Kidney (tissue), 22 donors: Measurements from ENCODE around the gene COBLL1. TPM values are rescaled to one million over a fixed set of nuclear protein-coding genes. Genes with fewer than 3 reads are reported as not detected.
A peak's percentile ranks its signal among the peaks of the same experiment; 100 is the strongest.

ENCODE experiments used
- DNase-seq, 5 donors: peaks; one replicate each; pipeline ENCODE4 v3.0.0-alpha.2; 2013 to 2020
- FAIRE-seq: peaks from 2 replicates; lab custom pipeline; 2012; peaks lifted over from hg19 to GRCh38; lab: Jason Lieb, UNC
- H3K27ac ChIP-seq, 2 donors: one replicate each; pipeline ENCODE4 v1.7.0; 2013; ENCODE audit warnings: low read depth in 2 of 2, low read length in 2 of 2, inconsistent platforms in 1 of 2
- H3K27me3 ChIP-seq: one replicate; pipeline ENCODE4 v1.7.1; 2013; ENCODE audit warnings: low read length, inconsistent platforms; ENCODE audit not compliant: control insufficient read depth, insufficient read depth
- H3K36me3 ChIP-seq, 3 donors: one replicate each; pipeline versions ENCODE4 v1.7.0 to v1.7.1; 2013; ENCODE audit warnings: low read length in 3 of 3, control low read depth in 1 of 3, inconsistent platforms in 1 of 3; ENCODE audit not compliant: insufficient read depth in 3 of 3, control insufficient read depth in 2 of 3
- H3K4me1 ChIP-seq, 3 donors: one replicate each; pipeline versions ENCODE4 v1.7.0 to v1.7.1; 2013; ENCODE audit warnings: low read length in 3 of 3, inconsistent platforms in 1 of 3, low read depth in 1 of 3; ENCODE audit not compliant: control insufficient read depth in 2 of 3, insufficient read depth in 2 of 3
- H3K4me3 ChIP-seq, 3 donors: one replicate each; pipeline versions ENCODE4 v1.7.0 to v1.8.1; 2013; ENCODE audit warnings: low read length in 3 of 3, control low read depth in 1 of 3, inconsistent platforms in 1 of 3
- H3K9ac ChIP-seq, 3 donors: one replicate each; pipeline versions ENCODE4 v1.7.0 to v1.7.1; 2013; ENCODE audit warnings: low read length in 3 of 3, control low read depth in 1 of 3, inconsistent platforms in 1 of 3
- H3K9me3 ChIP-seq, 3 donors: one replicate each; pipeline versions ENCODE4 v1.7.0 to v1.7.1; 2013; ENCODE audit warnings: low read length in 3 of 3, control low read depth in 1 of 3, inconsistent platforms in 1 of 3; ENCODE audit not compliant: control insufficient read depth in 2 of 3, insufficient read depth in 1 of 3
- intact Hi-C: fragments of 100-400 bp; cut with DNase I; formaldehyde crosslinking; loops from one replicate; pipeline ENCODE4 v1.11.1; 2022
- long read RNA-seq, 10 donors: library from polyadenylated mRNA in 1 of 10; unstranded in 1 of 10; transcript quantifications; one replicate each; pipeline ENCODE4 v2.0.0 and lab custom pipeline, GENCODE V29; 2021 to 2026
- polyA plus RNA-seq: library from polyadenylated mRNA; stranded (reverse); fragments of 350-450 nt; fragmentation: Illumina TruSeq; extraction: RNeasy Lipid Tissue Mini Kit (QIAGEN cat#74804); gene quantifications from one replicate; pipeline ENCODE4 v1.2.3, GENCODE V29; 2014; ENCODE audit warnings: low read depth, low replicate concordance; ENCODE audit not compliant: insufficient read depth
- total RNA-seq: library from RNA; stranded (reverse); fragmentation: NEBNext Ultra II Directional; extraction: Animal tissue kit (Norgen Biotek cat#: 25700); gene quantifications from one replicate; pipeline ENCODE4 v1.2.1, GENCODE V29; 2021
- TF ChIP-seq, protein P1 (sequence below): IDR thresholded peaks from 3 replicates; pipeline ENCODE4 v1.5.1; 2012; ENCODE audit warnings: mild to moderate bottlenecking, moderate library complexity, borderline replicate concordance; ENCODE audit not compliant: insufficient read depth; ENCODE audit errors: extremely low read depth
- donor health status: control.
- donor health status: control.
- donor health status: control.
- donor health status: control.
- donor health status: control.
- donor health status: DM: yes; HTN: yes; CAD: no.
- donor health status: Normal renal cell carcinoma (clear cell type).

COBLL1 gene, protein sequence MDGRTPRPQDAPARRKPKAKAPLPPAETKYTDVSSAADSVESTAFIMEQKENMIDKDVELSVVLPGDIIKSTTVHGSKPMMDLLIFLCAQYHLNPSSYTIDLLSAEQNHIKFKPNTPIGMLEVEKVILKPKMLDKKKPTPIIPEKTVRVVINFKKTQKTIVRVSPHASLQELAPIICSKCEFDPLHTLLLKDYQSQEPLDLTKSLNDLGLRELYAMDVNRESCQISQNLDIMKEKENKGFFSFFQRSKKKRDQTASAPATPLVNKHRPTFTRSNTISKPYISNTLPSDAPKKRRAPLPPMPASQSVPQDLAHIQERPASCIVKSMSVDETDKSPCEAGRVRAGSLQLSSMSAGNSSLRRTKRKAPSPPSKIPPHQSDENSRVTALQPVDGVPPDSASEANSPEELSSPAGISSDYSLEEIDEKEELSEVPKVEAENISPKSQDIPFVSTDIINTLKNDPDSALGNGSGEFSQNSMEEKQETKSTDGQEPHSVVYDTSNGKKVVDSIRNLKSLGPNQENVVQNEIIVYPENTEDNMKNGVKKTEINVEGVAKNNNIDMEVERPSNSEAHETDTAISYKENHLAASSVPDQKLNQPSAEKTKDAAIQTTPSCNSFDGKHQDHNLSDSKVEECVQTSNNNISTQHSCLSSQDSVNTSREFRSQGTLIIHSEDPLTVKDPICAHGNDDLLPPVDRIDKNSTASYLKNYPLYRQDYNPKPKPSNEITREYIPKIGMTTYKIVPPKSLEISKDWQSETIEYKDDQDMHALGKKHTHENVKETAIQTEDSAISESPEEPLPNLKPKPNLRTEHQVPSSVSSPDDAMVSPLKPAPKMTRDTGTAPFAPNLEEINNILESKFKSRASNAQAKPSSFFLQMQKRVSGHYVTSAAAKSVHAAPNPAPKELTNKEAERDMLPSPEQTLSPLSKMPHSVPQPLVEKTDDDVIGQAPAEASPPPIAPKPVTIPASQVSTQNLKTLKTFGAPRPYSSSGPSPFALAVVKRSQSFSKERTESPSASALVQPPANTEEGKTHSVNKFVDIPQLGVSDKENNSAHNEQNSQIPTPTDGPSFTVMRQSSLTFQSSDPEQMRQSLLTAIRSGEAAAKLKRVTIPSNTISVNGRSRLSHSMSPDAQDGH
- 205 TPM for total RNA-seq
- 39.7 TPM for polyA plus RNA-seq
- long read RNA-seq, donor 1, full-length matches to known transcripts, result 7 of 7 reads
- long read RNA-seq, donor 1, partial matches to known transcripts, result 0 of 7 reads
- long read RNA-seq, donor 1, other reads (novel, unspliced or antisense), result 0 of 7 reads
- long read RNA-seq, donor 2, full-length matches to known transcripts, result 4 of 4 reads
- long read RNA-seq, donor 2, partial matches to known transcripts, result 0 of 4 reads
- long read RNA-seq, donor 2, other reads (novel, unspliced or antisense), result 0 of 4 reads
- long read RNA-seq, donor 3, full-length matches to known transcripts, result 10 of 10 reads
- long read RNA-seq, donor 3, partial matches to known transcripts, result 0 of 10 reads
- long read RNA-seq, donor 3, other reads (novel, unspliced or antisense), result 0 of 10 reads
- long read RNA-seq, donor 4, full-length matches to known transcripts, result 4 of 4 reads
- long read RNA-seq, donor 4, partial matches to known transcripts, result 0 of 4 reads
- long read RNA-seq, donor 4, other reads (novel, unspliced or antisense), result 0 of 4 reads
- long read RNA-seq, donor 5, full-length matches to known transcripts, result 1 of 1 reads
- long read RNA-seq, donor 5, partial matches to known transcripts, result 0 of 1 reads
- long read RNA-seq, donor 5, other reads (novel, unspliced or antisense), result 0 of 1 reads
- long read RNA-seq, donor 6, full-length matches to known transcripts, result 12 of 12 reads
- long read RNA-seq, donor 6, partial matches to known transcripts, result 0 of 12 reads
- long read RNA-seq, donor 6, other reads (novel, unspliced or antisense), result 0 of 12 reads
- long read RNA-seq, donor 7, full-length matches to known transcripts, result 23 of 58 reads
- long read RNA-seq, donor 7, partial matches to known transcripts, result 13 of 58 reads
- long read RNA-seq, donor 7, other reads (novel, unspliced or antisense), result 22 of 58 reads
- long read RNA-seq, donor 8, full-length matches to known transcripts, result 13 of 13 reads
- long read RNA-seq, donor 8, partial matches to known transcripts, result 0 of 13 reads
- long read RNA-seq, donor 8, other reads (novel, unspliced or antisense), result 0 of 13 reads
- long read RNA-seq, donor 9, full-length matches to known transcripts, result 11 of 11 reads
- long read RNA-seq, donor 9, partial matches to known transcripts, result 0 of 11 reads
- long read RNA-seq, donor 9, other reads (novel, unspliced or antisense), result 0 of 11 reads
- long read RNA-seq, donor 10, full-length matches to known transcripts, result 16 of 43 reads
- long read RNA-seq, donor 10, partial matches to known transcripts, result 27 of 43 reads
- long read RNA-seq, donor 10, other reads (novel, unspliced or antisense), result 0 of 43 reads

DNA sequence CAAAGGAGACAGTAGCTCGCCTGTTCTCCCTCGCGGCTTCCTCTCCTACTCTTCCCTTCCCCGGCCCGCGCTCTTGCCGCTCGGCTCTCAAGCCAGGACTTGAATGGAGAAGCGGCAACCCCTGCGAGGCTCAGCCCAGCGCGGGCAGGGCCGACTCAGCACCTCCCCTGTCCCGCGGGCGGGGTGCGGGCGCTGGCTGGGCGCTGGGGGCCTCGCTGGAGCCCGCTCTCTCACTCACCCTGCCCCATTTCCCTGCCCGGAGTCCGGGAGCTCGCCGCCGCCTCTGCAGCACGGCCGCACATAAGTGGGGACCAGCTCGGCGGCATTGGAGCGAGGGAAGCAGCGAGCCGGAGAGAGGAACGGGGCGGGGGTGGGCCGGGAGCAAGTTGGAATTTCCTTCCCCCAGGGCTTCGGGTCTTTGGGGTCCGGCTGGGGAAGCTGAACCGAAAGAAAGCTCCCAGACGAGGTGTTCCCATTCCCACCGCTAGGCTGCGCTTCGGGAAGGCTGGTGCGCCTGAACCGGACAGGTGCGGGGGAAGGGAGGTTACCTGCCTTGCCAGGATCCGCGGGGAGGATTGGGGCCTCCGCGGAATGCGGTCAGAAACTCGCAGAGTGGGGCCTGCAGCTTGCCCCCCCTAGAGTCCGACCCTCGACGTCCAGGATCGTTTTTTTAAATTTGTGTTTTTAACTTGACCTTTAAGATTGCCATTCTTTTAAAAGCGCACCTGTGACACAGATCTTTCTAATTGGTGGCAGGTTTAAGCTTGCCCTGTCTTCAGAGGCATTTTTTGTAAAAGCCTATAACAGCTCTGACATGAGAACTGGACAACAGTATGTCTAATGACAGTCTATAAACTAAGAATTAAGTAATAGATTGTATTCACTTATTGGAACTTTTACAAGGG lies at the start of gene COBLL1:
Gene COBLL1, minus strand, starts transcription at position 105 of the 905 bp plus-strand sequence. CDS start 627 bp downstream, outside the sequence.
- Histone ChIP-seq H3K4me1 (no peaks in the 10 kb centered on the region), H3K27me3 (no peaks in the 10 kb centered on the region), H3K36me3 (no peaks in the 10 kb centered on the region), H3K4me3 (peak within 1 kb of the TSS; percentile 68 to 82 (median 73)), H3K9ac (peak within 1 kb of the TSS; percentile 54 to 92 (median 83)), H3K9me3 (no peaks in the 10 kb centered on the region), H3K27ac (peak within 1 kb of the TSS; percentile 97 to 98)
- FAIRE-seq (no peak), DNase-seq (peak; percentile 91 to 96 (median 94))
- TF ChIP-seq, protein P1, sequence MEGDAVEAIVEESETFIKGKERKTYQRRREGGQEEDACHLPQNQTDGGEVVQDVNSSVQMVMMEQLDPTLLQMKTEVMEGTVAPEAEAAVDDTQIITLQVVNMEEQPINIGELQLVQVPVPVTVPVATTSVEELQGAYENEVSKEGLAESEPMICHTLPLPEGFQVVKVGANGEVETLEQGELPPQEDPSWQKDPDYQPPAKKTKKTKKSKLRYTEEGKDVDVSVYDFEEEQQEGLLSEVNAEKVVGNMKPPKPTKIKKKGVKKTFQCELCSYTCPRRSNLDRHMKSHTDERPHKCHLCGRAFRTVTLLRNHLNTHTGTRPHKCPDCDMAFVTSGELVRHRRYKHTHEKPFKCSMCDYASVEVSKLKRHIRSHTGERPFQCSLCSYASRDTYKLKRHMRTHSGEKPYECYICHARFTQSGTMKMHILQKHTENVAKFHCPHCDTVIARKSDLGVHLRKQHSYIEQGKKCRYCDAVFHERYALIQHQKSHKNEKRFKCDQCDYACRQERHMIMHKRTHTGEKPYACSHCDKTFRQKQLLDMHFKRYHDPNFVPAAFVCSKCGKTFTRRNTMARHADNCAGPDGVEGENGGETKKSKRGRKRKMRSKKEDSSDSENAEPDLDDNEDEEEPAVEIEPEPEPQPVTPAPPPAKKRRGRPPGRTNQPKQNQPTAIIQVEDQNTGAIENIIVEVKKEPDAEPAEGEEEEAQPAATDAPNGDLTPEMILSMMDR, result peak; percentile 72
- intact Hi-C loops, result no loop called here

DNA sequence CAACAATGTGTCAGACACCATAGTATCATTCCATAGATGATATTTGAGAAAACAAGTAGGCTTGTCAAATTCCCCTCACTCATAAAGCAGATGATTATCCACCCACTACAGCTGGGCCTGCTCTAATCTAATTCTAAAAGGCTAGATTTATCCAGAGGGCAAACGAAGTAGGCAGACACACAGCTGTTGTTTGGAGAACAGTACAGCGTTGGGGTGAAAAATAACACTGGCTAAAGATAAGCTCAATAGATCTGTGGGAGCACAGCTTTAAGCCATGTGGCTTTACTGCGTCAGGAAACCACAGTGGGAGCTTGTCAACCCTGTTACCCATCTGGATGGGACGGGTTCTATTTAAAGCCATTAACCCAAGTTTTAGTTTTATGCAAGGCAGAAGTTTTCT lies 48.9 kb upstream of the COBLL1 start:
- FAIRE-seq (no peak), DNase-seq (peak in 1 of 5 donors; percentile 62)
- no peak overlapping the region for H3K9ac ChIP-seq
- H3K4me1 ChIP-seq, result peaks cover 0 to 2% (median 0%) of the 10 kb centered on the region in 3 donors
- H3K27me3 ChIP-seq, result no peaks in the 10 kb centered on the region
- TF ChIP-seq, protein P1, result no peak
- no peak overlapping the region for H3K27ac ChIP-seq
- H3K9me3 ChIP-seq, result no peaks in the 10 kb centered on the region
- peaks cover 0 to 2% (median 0%) of the 10 kb centered on the region in 3 donors for H3K36me3 ChIP-seq
- intact Hi-C loops, result no loop called here
- H3K4me3 ChIP-seq, result no peak overlapping the region
